SIG-M5 treated with dmso at 0.1 percent for 504 hours (cell line): ENCODE data around the gene THSD4.

ENCODE experiments used
- DNase-seq: peaks from one replicate; lab custom pipeline; 2025; ENCODE audit not compliant: unreplicated experiment; lab: John Stamatoyannopoulos, UW

THSD4 gene

GRCh38 chr15:71559616-71560015 lies 444.3 kb downstream of the THSD4 start:
- DNase-seq: no peak

GRCh38 chr15:71562251-71562650 lies 447.0 kb downstream of the THSD4 start:
- no peak for DNase-seq

GRCh38 chr15:71564217-71564616 lies 448.9 kb downstream of the THSD4 start:
- DNase-seq: no peak

GRCh38 chr15:71565006-71565405 lies 449.7 kb downstream of the THSD4 start:
- DNase-seq: no peak

GRCh38 chr15:71565631-71566160 lies 450.4 kb downstream of the THSD4 start:
- DNase-seq: no peak

GRCh38 chr15:71566226-71566625 lies 451.0 kb downstream of the THSD4 start:
- DNase-seq: no peak

GRCh38 chr15:71567173-71567572 lies 451.9 kb downstream of the THSD4 start:
- DNase-seq: no peak

- DNase-seq: no peak
These were observed 453.0 kb downstream of the THSD4 start for GRCh38 chr15:71568227-71568626.

- no peak for DNase-seq
These were observed 455.5 kb downstream of the THSD4 start for GRCh38 chr15:71570736-71571135.

- no peak for DNase-seq
These were observed 456.4 kb downstream of the THSD4 start for GRCh38 chr15:71571641-71572040.

- peak; percentile 26 for DNase-seq
These were observed 457.3 kb downstream of the THSD4 start for GRCh38 chr15:71572452-71573053.

- no peak for DNase-seq
These were observed 458.3 kb downstream of the THSD4 start for GRCh38 chr15:71573599-71573998.

- DNase-seq: peak; percentile 25
These were observed 460.3 kb downstream of the THSD4 start for GRCh38 chr15:71575474-71576045.

GRCh38 chr15:71577071-71577470 lies 461.8 kb downstream of the THSD4 start:
- no peak for DNase-seq

- no peak for DNase-seq
These were observed 466.2 kb downstream of the THSD4 start for GRCh38 chr15:71581398-71581930.

- DNase-seq: no peak
These were observed 469.9 kb downstream of the THSD4 start for GRCh38 chr15:71585159-71585558.

- DNase-seq: no peak
These were observed 471.2 kb downstream of the THSD4 start for GRCh38 chr15:71586463-71586862.

GRCh38 chr15:71588746-71589145 lies 473.5 kb downstream of the THSD4 start:
- DNase-seq: no peak

- no peak for DNase-seq
These were observed 475.8 kb downstream of the THSD4 start for GRCh38 chr15:71591057-71591456.

GRCh38 chr15:71592203-71592602 lies 476.9 kb downstream of the THSD4 start:
- no peak for DNase-seq

- DNase-seq: no peak
These were observed 480.7 kb downstream of the THSD4 start for GRCh38 chr15:71595846-71596553.

GRCh38 chr15:71596672-71597071 lies 481.4 kb downstream of the THSD4 start:
- no peak for DNase-seq
